ENCODE data around the gene SFRP2. TPM values are rescaled to one million over a fixed set of nuclear protein-coding genes. Genes with fewer than 3 reads are reported as not detected.

SFRP2 gene
- polyA plus RNA-seq, 1 donor, result 3.5 TPM

- Histone ChIP-seq H3K4me3 (ENCODE audit: low read length) (no peak overlapping the region), H3K4me1 (ENCODE audit: control insufficient read depth, insufficient read depth, low read length) (peaks cover 6% of the 10 kb centered on the region), H3K36me3 (ENCODE audit: control insufficient read depth, insufficient read depth, low read length) (no peaks in the 10 kb centered on the region), H3K27ac (ENCODE audit: low read length) (no peak overlapping the region), H3K27me3 (ENCODE audit: control insufficient read depth, insufficient read depth, low read length) (peaks cover 19% of the 10 kb centered on the region), H3K9me3 (ENCODE audit: control insufficient read depth, low read depth, low read length) (no peaks in the 10 kb centered on the region)
- 100% methylated on average over 1 of the region's 3 CpGs for WGBS (ENCODE audit: insufficient coverage, low lambda C conversion rate)
- DNase-seq, result no peak
Observed at GRCh38 chr4:153798901-153799693, 10.2 kb upstream of the SFRP2 start.

- no peak for DNase-seq
- Histone ChIP-seq H3K27me3 (ENCODE audit: control insufficient read depth, insufficient read depth, low read length) (peaks cover 20% of the 10 kb centered on the region), H3K9me3 (ENCODE audit: control insufficient read depth, low read depth, low read length) (no peaks in the 10 kb centered on the region), H3K4me1 (ENCODE audit: control insufficient read depth, insufficient read depth, low read length) (peaks cover 10% of the 10 kb centered on the region), H3K36me3 (ENCODE audit: control insufficient read depth, insufficient read depth, low read length) (no peaks in the 10 kb centered on the region), H3K27ac (ENCODE audit: low read length) (no peak overlapping the region), H3K4me3 (ENCODE audit: low read length) (no peak overlapping the region)
- no CpG with 5 or more reads among the region's 3 CpGs for WGBS (ENCODE audit: insufficient coverage, low lambda C conversion rate)
Observed at GRCh38 chr4:153798420-153798819, 9.5 kb upstream of the SFRP2 start.

- peaks cover 26% of the 10 kb centered on the region for H3K4me1 ChIP-seq (ENCODE audit: control insufficient read depth, insufficient read depth, low read length)
- H3K4me3 ChIP-seq (ENCODE audit: low read length), result no peak overlapping the region
- H3K9me3 ChIP-seq (ENCODE audit: control insufficient read depth, low read depth, low read length), result peaks cover 19% of the 10 kb centered on the region
- H3K36me3 ChIP-seq (ENCODE audit: control insufficient read depth, insufficient read depth, low read length), result no peaks in the 10 kb centered on the region
- H3K27ac ChIP-seq (ENCODE audit: low read length), result no peak overlapping the region
- DNase-seq, result peak in 1 of 2 donors; percentile 51
- peaks cover 57% of the 10 kb centered on the region for H3K27me3 ChIP-seq (ENCODE audit: control insufficient read depth, insufficient read depth, low read length)
- WGBS (ENCODE audit: insufficient coverage, low lambda C conversion rate), result 28% methylated on average over 2 of the region's 5 CpGs
Observed at GRCh38 chr4:153794006-153794405, 5.1 kb upstream of the SFRP2 start.

GRCh38 chr4:153792618-153793247 is 3.9 kb upstream of the SFRP2 start:
- H3K36me3 ChIP-seq (ENCODE audit: control insufficient read depth, insufficient read depth, low read length), result no peaks in the 10 kb centered on the region
- H3K4me1 ChIP-seq (ENCODE audit: control insufficient read depth, insufficient read depth, low read length), result peaks cover 26% of the 10 kb centered on the region
- peak overlapping the region; percentile 14 for H3K4me3 ChIP-seq (ENCODE audit: low read length)
- no peak for DNase-seq
- H3K9me3 ChIP-seq (ENCODE audit: control insufficient read depth, low read depth, low read length), result peaks cover 20% of the 10 kb centered on the region
- no CpG with 5 or more reads among the region's 39 CpGs for WGBS (ENCODE audit: insufficient coverage, low lambda C conversion rate)
- H3K27ac ChIP-seq (ENCODE audit: low read length), result no peak overlapping the region
- peaks cover 70% of the 10 kb centered on the region for H3K27me3 ChIP-seq (ENCODE audit: control insufficient read depth, insufficient read depth, low read length)

GRCh38 chr4:153791746-153792617 is 3.1 kb upstream of the SFRP2 start:
- H3K9me3 ChIP-seq (ENCODE audit: control insufficient read depth, low read depth, low read length), result peaks cover 20% of the 10 kb centered on the region
- no peaks in the 10 kb centered on the region for H3K36me3 ChIP-seq (ENCODE audit: control insufficient read depth, insufficient read depth, low read length)
- peaks cover 72% of the 10 kb centered on the region for H3K27me3 ChIP-seq (ENCODE audit: control insufficient read depth, insufficient read depth, low read length)
- H3K4me3 ChIP-seq (ENCODE audit: low read length), result peak overlapping the region; percentile 14
- no peak overlapping the region for H3K27ac ChIP-seq (ENCODE audit: low read length)
- WGBS (ENCODE audit: insufficient coverage, low lambda C conversion rate), result no CpG with 5 or more reads among the region's 37 CpGs
- DNase-seq, result peak in 1 of 2 donors; percentile 43
- H3K4me1 ChIP-seq (ENCODE audit: control insufficient read depth, insufficient read depth, low read length), result peaks cover 26% of the 10 kb centered on the region

- DNase-seq, result no peak
- Histone ChIP-seq H3K27me3 (ENCODE audit: control insufficient read depth, insufficient read depth, low read length) (peaks cover 77% of the 10 kb centered on the region), H3K9me3 (ENCODE audit: control insufficient read depth, low read depth, low read length) (peaks cover 20% of the 10 kb centered on the region), H3K4me1 (ENCODE audit: control insufficient read depth, insufficient read depth, low read length) (peaks cover 26% of the 10 kb centered on the region), H3K27ac (ENCODE audit: low read length) (no peak overlapping the region), H3K36me3 (ENCODE audit: control insufficient read depth, insufficient read depth, low read length) (no peaks in the 10 kb centered on the region), H3K4me3 (ENCODE audit: low read length) (no peak overlapping the region)
- no CpG with 5 or more reads among the region's 51 CpGs for WGBS (ENCODE audit: insufficient coverage, low lambda C conversion rate)
Observed at GRCh38 chr4:153790962-153791551, 2.2 kb upstream of the SFRP2 start.

- DNase-seq, result no peak
- H3K36me3 ChIP-seq (ENCODE audit: control insufficient read depth, insufficient read depth, low read length), result no peaks in the 10 kb centered on the region
- peaks cover 79% of the 10 kb centered on the region for H3K27me3 ChIP-seq (ENCODE audit: control insufficient read depth, insufficient read depth, low read length)
- peaks cover 20% of the 10 kb centered on the region for H3K9me3 ChIP-seq (ENCODE audit: control insufficient read depth, low read depth, low read length)
- no peak overlapping the region for H3K27ac ChIP-seq (ENCODE audit: low read length)
- no CpG with 5 or more reads among the region's 10 CpGs for WGBS (ENCODE audit: insufficient coverage, low lambda C conversion rate)
- no peak overlapping the region for H3K4me3 ChIP-seq (ENCODE audit: low read length)
- peaks cover 26% of the 10 kb centered on the region for H3K4me1 ChIP-seq (ENCODE audit: control insufficient read depth, insufficient read depth, low read length)
Observed at GRCh38 chr4:153790500-153790865, 1.6 kb upstream of the SFRP2 start.

- no peak overlapping the region for H3K4me3 ChIP-seq (ENCODE audit: low read length)
- H3K9me3 ChIP-seq (ENCODE audit: control insufficient read depth, low read depth, low read length), result peaks cover 20% of the 10 kb centered on the region
- peaks cover 79% of the 10 kb centered on the region for H3K27me3 ChIP-seq (ENCODE audit: control insufficient read depth, insufficient read depth, low read length)
- no peak for DNase-seq
- no peaks in the 10 kb centered on the region for H3K36me3 ChIP-seq (ENCODE audit: control insufficient read depth, insufficient read depth, low read length)
- H3K27ac ChIP-seq (ENCODE audit: low read length), result no peak overlapping the region
- 60% methylated on average over 1 of the region's 28 CpGs for WGBS (ENCODE audit: insufficient coverage, low lambda C conversion rate)
- H3K4me1 ChIP-seq (ENCODE audit: control insufficient read depth, insufficient read depth, low read length), result peaks cover 26% of the 10 kb centered on the region
Observed at GRCh38 chr4:153789741-153790499, 1.0 kb upstream of the SFRP2 start.

- peaks cover 20% of the 10 kb centered on the region for H3K9me3 ChIP-seq (ENCODE audit: control insufficient read depth, low read depth, low read length)
- H3K4me3 ChIP-seq (ENCODE audit: low read length), result no peak overlapping the region
- H3K36me3 ChIP-seq (ENCODE audit: control insufficient read depth, insufficient read depth, low read length), result no peaks in the 10 kb centered on the region
- peaks cover 16% of the 10 kb centered on the region for H3K4me1 ChIP-seq (ENCODE audit: control insufficient read depth, insufficient read depth, low read length)
- no peak overlapping the region for H3K27ac ChIP-seq (ENCODE audit: low read length)
- WGBS (ENCODE audit: insufficient coverage, low lambda C conversion rate), result 0% methylated on average over 1 of the region's 15 CpGs
- peaks cover 80% of the 10 kb centered on the region for H3K27me3 ChIP-seq (ENCODE audit: control insufficient read depth, insufficient read depth, low read length)
- DNase-seq, result no peak
Observed at GRCh38 chr4:153788051-153788412, 851 bp downstream of the SFRP2 start.
